HG03159 (cell line): Measurements from ENCODE around the gene AVP.

Experiments
- ATAC-seq: cut with Tn5 transposase; IDR thresholded peaks from one replicate; pipeline ENCODE4 v1.9.1; 2021; ENCODE audit warnings: mild to moderate bottlenecking, moderate library complexity; ENCODE audit not compliant: unreplicated experiment

The AVP gene

DNA sequence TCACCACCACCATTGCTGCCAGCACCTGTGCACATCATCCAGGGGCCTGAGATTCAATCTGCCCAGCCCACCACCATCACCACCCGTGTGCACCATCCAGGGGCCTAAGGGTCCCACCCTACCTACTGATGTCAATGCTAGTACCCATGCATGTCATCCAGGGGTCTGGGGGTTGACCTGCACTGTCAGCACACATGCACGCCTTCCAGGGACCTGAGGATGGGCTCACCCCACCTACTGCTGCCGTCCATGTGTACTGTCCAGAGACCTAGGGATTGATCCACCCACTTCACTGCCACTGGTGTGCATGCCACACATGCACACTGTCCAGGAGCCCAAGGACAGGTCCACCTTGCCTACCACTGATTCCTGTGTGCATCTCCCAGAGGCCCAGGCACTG, 25.0 kb downstream of the AVP start:
- no peak for ATAC-seq

DNA sequence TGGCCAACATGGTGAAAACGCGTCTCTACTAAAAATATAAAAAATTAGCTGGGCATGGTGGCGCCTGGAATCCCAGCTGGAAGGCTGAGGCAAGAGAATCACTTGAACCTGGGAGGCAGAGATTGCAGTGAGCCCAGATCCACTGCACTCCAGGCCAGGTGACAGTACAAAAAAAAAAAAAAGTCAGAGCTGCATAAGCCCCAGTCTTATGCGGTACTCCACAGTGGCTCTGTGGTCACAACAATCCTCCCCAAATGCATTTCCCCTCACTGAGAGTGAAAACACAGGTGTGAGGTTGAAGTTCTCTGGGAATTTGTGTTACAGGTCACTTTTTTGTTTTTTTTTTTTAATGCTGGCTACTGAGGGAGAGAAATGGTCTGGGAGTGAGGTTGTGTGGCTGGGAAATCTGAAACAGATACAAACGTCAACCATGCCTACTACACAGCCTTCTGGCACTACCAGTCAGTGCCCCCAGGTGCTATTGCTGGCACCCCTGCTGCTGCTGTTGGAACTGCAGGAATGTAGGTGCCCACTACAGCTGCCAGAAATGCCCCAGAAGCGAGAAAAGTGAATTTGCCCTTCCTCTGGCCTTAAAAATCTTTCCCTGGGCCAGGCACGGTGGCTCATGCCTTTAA, 33.0 kb downstream of the AVP start:
- no peak for ATAC-seq

DNA sequence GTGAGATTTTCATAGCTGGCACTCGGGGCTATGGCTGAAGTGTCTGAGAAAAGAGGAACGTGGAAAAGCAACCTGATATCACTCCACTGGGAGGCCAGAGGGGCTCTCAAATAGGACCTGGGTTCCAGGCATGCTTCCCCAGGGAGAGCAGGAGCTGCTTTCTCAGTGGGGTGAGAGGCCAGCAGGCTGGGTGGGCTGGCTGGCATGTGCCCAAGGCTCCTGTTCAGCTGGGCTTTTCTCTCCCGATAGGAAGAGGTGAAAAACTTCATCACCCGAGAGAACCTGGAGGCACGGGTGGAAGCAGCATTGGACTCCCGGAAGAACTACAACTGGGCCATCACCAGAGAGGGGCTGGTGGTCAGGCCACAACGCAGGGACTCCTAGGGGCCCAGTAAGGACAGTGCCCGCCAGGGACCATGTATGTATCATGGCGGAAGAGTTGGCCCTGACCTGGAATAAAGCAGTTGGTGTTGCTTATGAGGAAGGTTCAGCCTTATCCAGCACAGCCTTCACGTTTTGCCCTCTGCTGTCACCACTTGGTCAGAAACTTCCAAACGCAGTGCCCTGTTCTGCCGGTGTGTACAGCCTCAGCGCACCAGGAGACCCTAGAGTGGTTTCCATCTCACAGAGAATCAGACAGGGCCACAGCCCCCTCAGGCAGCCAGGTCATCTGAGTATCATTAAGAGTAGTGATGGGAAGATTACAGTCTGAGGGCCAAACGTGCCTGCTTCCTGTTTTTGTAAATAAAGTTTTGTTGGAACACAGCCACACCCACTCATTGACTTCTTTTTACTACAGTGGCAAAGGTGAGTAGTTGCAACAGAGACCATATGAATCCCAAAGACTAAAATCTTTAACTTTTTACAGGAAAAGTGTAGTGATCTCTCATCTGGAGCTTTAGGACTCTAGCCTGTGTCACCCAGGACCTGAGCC, 36.8 kb downstream of the AVP start:
- ATAC-seq = no peak

DNA sequence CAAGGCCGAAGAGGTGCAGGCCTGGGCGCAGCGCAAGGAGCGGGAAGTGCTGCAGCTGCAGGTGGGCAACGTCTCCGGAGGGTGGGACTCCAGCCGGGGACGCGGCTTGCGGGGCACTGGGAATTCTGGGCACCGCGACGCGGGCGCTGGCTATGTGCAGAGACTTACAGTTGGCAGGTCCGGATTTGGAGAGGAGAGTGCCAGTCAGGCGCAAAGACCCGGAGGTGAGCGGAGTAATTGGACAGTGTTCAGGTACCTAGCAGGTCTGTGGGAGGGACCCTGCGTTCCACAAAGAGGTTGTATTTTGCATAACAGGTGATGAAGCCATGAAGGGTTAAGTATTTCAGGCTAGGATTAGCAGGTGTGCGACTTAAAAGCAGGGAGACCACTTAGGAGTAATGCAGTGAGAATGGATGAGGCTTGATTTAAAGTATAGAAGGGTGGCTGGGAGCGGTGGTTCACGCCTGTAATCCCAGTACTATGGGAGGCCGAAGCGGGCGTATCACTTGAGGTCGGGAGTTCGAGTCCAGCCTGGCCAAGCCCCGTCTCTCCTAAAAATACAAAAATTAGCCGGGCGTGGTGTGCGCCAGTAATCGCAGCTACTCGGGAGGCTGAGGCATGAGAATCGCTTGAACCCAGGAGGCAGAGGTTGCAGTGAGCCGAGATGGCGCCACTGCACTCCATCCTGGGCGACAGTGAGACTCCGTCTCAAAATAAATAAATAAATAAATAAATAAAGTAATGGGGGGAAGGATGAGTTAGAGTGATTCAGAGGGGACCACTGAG, 37.7 kb downstream of the AVP start:
- no peak for ATAC-seq

DNA sequence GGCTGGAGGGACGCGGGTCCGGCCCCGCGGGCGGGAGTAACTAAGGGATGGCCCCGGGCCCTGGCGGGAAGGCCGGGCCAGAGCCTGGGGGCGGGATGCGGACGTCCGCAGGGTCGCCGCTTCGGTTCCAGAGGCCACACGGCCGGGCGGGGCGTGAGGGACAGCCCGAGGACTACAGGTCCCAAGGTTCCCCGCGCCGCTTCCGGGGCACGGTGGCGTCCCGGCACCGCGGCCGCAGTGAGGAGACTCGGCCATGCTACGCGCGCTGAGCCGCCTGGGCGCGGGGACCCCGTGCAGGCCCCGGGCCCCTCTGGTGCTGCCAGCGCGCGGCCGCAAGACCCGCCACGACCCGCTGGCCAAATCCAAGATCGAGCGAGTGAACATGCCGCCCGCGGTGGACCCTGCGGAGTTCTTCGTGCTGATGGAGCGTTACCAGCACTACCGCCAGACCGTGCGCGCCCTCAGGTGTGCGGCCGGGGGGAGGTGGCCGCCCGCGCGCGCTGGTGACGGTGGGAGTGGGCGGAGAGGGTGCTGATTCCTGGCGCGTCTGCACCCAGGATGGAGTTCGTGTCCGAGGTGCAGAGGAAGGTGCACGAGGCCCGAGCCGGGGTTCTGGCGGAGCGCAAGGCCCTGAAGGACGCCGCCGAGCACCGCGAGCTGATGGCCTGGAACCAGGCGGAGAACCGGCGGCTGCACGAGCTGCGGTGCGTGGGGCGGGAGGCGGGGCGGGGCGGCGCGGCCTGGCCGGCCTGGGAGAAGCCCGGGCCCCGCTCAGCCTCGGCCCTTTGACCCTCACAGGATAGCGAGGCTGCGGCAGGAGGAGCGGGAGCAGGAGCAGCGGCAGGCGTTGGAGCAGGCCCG, 38.5 kb downstream of the AVP start, which contains the start of gene MRPS26:
Gene MRPS26 (plus strand): TSS at position 237 of the 861 bp plus-strand sequence. CDS start 17 bp downstream, at position 254.
- peak; percentile 90 for ATAC-seq

DNA sequence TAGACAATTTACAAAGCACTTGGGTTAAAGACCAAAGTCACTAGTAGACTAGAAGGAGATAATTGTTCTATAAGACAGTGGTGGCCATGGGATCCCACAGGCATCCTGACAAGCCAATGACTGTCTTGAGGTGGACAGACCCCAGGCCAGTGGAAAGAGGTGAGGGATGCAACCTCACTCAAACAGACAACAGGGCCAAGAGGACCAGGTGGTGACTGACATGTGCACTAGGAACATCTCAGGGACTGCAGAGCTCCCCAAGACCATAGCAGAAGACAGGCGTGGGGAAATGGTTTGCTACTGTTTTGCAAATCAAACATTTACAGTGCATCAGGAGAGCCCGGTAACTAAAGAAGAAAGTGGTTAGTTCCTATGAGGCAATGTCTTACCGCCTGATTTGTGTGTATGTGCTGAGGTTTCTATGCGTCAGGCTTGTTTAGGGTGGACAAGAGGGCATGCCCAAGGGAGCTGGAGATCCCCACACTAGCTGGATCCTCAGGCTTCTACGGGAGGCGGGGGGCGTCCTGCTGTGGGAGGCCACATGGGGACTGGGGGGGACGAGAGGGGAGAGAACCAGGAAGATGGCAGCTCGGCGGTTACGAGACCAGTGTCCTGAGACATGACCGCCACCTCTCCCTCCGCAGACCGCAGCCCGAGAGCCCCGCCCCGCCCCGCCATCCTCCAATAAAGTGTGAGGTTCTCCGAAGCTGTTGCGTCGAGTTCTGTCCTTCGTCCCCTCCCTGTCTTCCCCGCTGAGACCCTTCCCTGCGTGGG, 39.3 kb downstream of the AVP start:
- peak; percentile 36 for ATAC-seq

DNA sequence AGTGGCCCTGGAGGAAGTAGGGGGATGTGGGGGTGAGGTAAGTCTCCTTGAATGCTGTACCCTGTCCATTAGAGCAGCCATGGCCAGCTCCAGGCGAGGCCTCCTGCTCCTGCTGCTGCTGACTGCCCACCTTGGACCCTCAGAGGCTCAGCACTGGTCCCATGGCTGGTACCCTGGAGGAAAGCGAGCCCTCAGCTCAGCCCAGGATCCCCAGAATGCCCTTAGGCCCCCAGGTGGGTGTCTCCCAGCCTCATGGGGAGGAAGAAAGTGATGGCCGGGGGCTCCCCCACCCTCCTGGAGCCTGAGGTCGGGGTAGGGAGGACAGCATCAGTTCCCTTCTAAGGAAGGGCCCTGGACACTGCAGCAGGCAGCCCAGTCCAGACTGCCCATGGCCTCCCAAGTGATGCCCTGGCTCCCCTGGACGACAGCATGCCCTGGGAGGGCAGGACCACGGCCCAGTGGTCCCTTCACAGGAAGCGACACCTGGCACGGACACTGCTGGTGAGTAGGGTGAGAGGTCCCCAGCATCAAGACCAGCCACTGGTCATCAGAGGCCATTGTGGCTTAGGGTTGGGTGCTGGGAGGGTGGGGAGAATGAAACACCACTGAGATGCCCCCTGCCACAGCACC, 40.1 kb downstream of the AVP start:
- no peak for ATAC-seq

DNA sequence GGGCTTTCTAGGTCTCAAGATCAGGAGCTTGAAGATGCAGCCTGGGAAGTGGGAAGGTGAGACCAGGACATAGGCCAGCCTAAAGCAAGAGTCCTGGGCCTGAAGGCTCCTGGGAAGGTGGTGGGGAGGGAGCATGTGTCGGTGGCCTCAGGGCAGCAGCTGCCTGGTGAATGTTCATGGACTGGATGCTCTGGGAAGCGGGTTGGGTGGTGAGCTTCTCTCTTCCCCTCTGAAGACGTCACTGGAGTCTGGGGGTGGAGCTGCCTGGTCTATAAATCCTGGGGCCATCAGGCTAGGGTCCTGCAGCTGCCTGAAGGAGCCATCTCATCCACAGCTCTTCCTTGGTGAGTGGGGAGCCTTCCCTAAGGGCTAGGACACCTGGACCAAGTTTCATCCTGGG, 41.2 kb downstream of the AVP start, which contains the start of gene GNRH2:
Gene GNRH2 (plus strand): TSS at position 301 of the 400 bp plus-strand sequence. CDS start 793 bp downstream, outside the sequence.
- no peak for ATAC-seq

DNA sequence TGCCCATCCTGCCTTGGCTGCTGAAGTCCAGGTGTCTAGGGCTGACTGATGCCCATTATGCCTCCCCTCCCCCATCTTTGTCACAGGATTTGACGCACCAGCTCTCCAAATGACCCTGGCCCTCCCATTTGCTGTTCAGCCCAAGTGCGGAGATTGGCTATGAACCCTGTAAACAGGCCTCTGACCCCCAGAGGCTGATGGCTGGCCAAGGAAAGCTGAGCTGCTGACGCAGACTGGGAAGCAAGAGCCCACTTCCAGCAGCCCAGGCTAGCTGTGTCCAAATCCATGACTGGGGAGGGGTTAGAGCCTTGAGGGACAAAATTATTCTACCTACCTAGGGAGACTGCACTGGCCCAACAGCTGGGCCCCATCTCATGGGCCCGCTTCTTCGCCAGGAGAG, 41.9 kb downstream of the AVP start:
- ATAC-seq = no peak

DNA sequence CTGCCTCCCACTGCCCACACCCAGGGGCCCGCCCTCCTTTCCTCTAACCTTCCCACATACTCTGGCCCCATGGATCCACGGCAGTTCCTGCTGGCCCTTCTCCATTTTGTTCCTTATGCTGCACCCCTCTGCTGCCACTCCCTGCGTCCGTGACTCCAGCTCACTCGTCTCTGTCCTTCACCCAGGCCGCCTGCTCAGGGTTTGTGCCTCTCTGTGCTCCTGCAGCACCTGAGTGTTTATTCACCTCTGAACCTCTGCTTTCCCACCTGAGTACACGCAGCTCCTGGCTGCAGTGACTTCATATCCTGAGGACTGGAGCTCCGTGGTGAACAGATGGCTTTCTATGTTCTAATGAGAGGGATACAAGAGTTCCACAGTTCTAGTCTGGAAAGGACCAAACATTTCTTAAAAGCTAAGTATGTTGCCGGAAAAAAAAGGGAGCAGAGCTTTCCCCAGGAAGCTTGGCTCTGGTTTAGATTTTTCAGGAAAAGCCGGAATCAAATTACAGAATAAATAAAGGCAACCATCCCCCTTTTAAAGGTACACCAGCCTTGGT, 42.6 kb downstream of the AVP start:
- ATAC-seq = no peak

DNA sequence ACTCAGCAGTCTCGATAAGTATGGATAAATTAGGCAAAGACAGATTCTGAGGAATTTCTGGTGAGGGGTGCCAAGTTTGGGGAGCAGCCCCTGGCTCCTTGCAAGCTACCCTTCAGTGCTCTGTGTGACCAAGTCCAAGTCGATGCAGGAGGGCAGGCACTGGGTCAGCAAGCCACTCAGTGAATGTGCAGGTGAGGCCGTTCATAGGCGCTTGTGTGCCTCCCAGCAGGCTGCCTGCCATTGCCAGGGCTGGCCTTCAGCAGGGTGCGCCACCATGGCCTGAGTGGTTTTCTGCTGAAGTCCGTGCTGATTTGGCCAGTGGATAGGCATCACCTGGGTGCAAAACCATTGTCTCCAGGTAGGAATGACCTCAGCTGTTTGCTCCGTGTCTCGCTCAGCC, 44.4 kb downstream of the AVP start:
- ATAC-seq = no peak

DNA sequence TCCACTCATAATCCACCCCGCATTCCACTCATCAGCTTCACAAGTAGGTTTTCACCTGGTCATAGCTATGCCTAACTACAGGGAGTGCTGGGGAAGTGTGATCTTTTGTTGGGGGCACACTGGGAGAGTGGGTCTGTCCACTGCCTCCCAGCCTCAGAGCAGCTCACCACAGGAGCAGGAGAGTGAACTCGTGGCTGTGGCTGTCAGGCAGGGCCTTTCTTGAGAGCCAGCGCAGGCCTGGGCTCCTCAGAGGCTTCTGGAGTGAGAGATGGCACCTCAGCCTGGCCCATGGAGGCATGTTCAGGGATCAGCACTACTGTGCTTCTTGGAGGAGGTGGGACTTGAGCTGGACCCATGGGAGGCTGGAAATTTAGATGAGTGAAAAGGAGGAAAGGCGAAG, 45.1 kb downstream of the AVP start:
- no peak for ATAC-seq

DNA sequence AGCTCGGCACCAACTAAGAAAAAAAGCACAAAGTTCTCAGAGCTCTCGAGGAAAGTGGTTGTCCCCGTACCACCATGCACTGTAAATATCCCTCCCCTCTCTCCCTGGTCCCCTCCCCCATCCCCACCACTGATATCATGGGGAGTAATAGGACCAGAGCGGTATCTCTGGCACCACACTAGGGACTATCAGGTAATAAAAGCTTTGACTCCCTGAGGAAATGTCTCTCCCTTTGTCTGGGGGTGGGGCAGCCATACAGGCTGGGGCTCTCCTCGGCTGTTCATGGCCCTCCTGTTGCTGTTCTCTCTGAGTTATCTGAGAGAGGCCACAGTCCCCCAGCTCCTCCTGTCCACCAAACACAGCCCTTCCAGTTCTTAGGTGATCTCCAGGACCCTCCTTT, 46.1 kb downstream of the AVP start:
- no peak for ATAC-seq

DNA sequence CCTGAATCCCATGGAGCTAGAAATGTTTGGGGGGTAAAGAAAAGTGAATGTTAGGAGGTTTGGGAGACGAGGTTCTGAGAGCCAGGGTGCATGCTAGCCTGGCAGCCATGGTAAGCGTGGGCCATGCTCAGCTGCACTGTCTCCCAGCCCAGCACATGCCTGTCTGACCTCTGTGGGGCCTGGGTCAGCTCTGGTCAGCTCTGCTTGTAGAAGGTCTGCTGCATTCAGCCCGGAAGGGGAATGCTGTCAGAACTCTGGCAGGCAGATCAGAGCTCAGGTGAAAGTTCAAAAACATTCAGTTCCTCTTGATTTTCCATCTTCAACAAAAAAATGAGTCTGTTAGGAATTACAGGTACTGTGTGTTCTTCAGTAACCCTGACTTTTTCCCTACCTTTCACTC, 46.9 kb downstream of the AVP start:
- ATAC-seq = no peak

DNA sequence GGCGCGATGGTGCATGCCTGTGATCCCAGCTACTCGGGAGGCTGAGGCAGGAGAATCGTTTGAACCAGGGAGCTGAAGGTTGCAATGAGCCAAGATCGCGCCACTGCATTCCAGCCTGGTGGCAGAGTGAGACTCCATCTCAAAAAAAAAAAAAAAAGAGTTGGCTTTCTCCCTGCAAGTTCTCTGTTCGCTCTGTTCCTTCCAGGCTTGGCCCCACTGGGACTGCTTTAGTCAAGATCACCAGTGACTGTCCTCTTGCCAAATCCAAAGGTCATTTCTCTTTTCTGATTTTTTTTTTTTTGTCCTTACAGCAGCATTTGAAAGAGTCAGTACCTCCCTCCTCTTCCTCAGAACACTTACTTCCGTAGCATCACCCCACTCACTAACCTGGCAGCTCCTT, 51.9 kb downstream of the AVP start:
- no peak for ATAC-seq
